Neural cell (in vitro differentiated cells): ENCODE measurements around the gene TEX261.
"Not testable (repeated sequence)": the region's sequence is repeated elsewhere in the genome, so short reads cannot be mapped to it uniquely, and the experiment has no call there.

Experiments used
- EP300 ChIP-seq: fragments of 450-650 bp; conservative IDR thresholded peaks from 2 replicates; pipeline ENCODE4 v1.6.1; 2014; ENCODE audit warnings: antibody characterized with exemption, mild to moderate bottlenecking, moderate library complexity; ENCODE audit not compliant: poor library complexity, severe bottlenecking
- EZH2 ChIP-seq: fragments of 200-600, 300-800 bp; shearing (Covaris generic), sonication (generic); IDR thresholded peaks from 2 replicates; pipeline ENCODE4 v1.6.1; 2014; ENCODE audit warnings: antibody characterized with exemption, low read length, borderline replicate concordance, mild to moderate bottlenecking; ENCODE audit not compliant: insufficient read depth, poor library complexity, severe bottlenecking
- POLR2AphosphoS5 ChIP-seq: IDR thresholded peaks from 2 replicates; pipeline ENCODE4 v1.6.1; 2012
- RAD21 ChIP-seq: fragments of 450-650 bp; conservative IDR thresholded peaks from 2 replicates; pipeline ENCODE4 v1.6.1; 2014; ENCODE audit warnings: antibody characterized with exemption, mild to moderate bottlenecking, moderate library complexity
- SMC3 ChIP-seq: fragments of 450-650 bp; conservative IDR thresholded peaks from 2 replicates; pipeline ENCODE4 v1.6.1; 2014; ENCODE audit warnings: antibody characterized with exemption, mild to moderate bottlenecking, moderate library complexity; ENCODE audit not compliant: poor library complexity
- TAF1 ChIP-seq: IDR thresholded peaks from 2 replicates; pipeline ENCODE4 v1.6.1; 2012; ENCODE audit warnings: low read depth
- TF ChIP-seq, protein P1 (sequence below): fragments of 450-650 bp; IDR thresholded peaks from 2 replicates; pipeline ENCODE4 v1.5.1; 2014; ENCODE audit warnings: antibody characterized with exemption, mild to moderate bottlenecking, moderate library complexity; ENCODE audit not compliant: poor library complexity, severe bottlenecking

DNA sequence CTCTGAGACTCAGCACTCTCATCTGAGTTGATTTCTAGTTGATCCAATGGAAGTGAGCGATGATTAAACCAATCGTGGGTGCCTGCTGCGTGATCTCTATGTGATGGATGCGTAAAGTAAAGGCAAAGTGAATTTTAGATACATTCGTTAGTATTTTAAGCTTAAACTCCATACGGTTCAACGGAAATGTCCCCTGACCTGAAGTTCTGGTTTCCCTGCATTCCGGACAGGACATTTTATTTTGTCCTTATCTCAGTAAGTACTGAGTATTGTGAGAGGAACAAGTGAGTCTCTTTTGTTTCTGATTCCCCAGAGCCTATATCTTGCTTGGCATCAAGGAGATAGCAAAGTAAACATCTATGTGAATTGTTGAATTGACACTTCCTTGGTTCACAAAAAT, 41.6 kb upstream of the TEX261 start:
- TF ChIP-seq, protein P1, sequence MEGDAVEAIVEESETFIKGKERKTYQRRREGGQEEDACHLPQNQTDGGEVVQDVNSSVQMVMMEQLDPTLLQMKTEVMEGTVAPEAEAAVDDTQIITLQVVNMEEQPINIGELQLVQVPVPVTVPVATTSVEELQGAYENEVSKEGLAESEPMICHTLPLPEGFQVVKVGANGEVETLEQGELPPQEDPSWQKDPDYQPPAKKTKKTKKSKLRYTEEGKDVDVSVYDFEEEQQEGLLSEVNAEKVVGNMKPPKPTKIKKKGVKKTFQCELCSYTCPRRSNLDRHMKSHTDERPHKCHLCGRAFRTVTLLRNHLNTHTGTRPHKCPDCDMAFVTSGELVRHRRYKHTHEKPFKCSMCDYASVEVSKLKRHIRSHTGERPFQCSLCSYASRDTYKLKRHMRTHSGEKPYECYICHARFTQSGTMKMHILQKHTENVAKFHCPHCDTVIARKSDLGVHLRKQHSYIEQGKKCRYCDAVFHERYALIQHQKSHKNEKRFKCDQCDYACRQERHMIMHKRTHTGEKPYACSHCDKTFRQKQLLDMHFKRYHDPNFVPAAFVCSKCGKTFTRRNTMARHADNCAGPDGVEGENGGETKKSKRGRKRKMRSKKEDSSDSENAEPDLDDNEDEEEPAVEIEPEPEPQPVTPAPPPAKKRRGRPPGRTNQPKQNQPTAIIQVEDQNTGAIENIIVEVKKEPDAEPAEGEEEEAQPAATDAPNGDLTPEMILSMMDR = not testable (repeated sequence)
- TF ChIP-seq EZH2, EP300, SMC3, RAD21, TAF1, POLR2AphosphoS5: not testable (repeated sequence)
